ENCODE data around the gene TLR9. TPM values are rescaled to one million over a fixed set of nuclear protein-coding genes. Genes with fewer than 3 reads are reported as not detected.

The TLR9 gene
- total RNA-seq, 1 experiment from 2014 or later = not detected

GRCh38 chr3:52249683-52250082, 24.2 kb upstream of the TLR9 start:
- CTCF ChIA-PET = interaction anchor here (1.1 to 2.3 kb wide), 7 partner anchors 11 to 29 kb away, joined by 3 to 22 read pairs (median 6); partner anchors contain the start of genes TWF2 and WDR82
- H3K36me3 Mint-ChIP-seq = peaks cover 16% of the 10 kb centered on the region
- POLR2A ChIA-PET = interaction anchor here (1.5 to 1.6 kb wide), 2 partner anchors 9 to 28 kb away, joined by 4 to 5 read pairs; no protein-coding TSS in a partner anchor
- peaks cover 27% of the 10 kb centered on the region for H3K27me3 Mint-ChIP-seq (ENCODE audit: low read depth)
- ATAC-seq = no peak
- no peak for DNase-seq (ENCODE audit: low spot score)
- peaks cover 9% of the 10 kb centered on the region; the same call in 1 of the 2 replicates for H3K4me1 Mint-ChIP-seq
- no peak for TF ChIP-seq ATF6 (CRISPR knock-in tag; IDR thresholded peaks at IDR 0.05)
- no peaks in the 10 kb centered on the region for H3K9me3 Mint-ChIP-seq
- no peak overlapping the region for H3K4me3 Mint-ChIP-seq
- H3K27ac Mint-ChIP-seq = no peak overlapping the region

GRCh38 chr3:52248816-52249547, 23.5 kb upstream of the TLR9 start:
- Mint-ChIP-seq H3K4me3 (no peak overlapping the region), H3K36me3 (peaks cover 16% of the 10 kb centered on the region), H3K27me3 (ENCODE audit: low read depth) (peaks cover 34% of the 10 kb centered on the region), H3K4me1 (peaks cover 9% of the 10 kb centered on the region; the same call in 1 of the 2 replicates), H3K9me3 (no peaks in the 10 kb centered on the region), H3K27ac (no peak overlapping the region)
- DNase-seq (ENCODE audit: low spot score) (no peak), ATAC-seq (no peak)
- TF ChIP-seq PRRX2 (CRISPR knock-in tag; IDR thresholded peaks at IDR 0.05) = no peak
- no peak for TF ChIP-seq NFE2L1 (CRISPR knock-in tag; IDR thresholded peaks at IDR 0.05)
- no peak for TF ChIP-seq SOX15 (CRISPR knock-in tag; IDR thresholded peaks at IDR 0.05)
- no peak for TF ChIP-seq E2F5 (CRISPR knock-in tag; IDR thresholded peaks at IDR 0.05)
- TF ChIP-seq MYBL2 (CRISPR knock-in tag; IDR thresholded peaks at IDR 0.05) = no peak
- no peak for TF ChIP-seq SMAD4 (CRISPR knock-in tag; IDR thresholded peaks at IDR 0.05)
- no peak for TF ChIP-seq ZBTB43 (CRISPR knock-in tag; IDR thresholded peaks at IDR 0.05)
- no peak for TF ChIP-seq GABPB1 (CRISPR knock-in tag; IDR thresholded peaks at IDR 0.05)
- TF ChIP-seq JAZF1 (CRISPR knock-in tag; IDR thresholded peaks at IDR 0.05) = no peak
- no peak for TF ChIP-seq MXD4 (CRISPR knock-in tag; IDR thresholded peaks at IDR 0.05; ENCODE audit: borderline replicate concordance)
- no peak for TF ChIP-seq ESRRA (CRISPR knock-in tag; IDR thresholded peaks at IDR 0.05; ENCODE audit: borderline replicate concordance)
- no peak for TF ChIP-seq AFF4 (CRISPR knock-in tag; IDR thresholded peaks at IDR 0.05; ENCODE audit: borderline replicate concordance)
- no peak for TF ChIP-seq ZNF281 (CRISPR knock-in tag; IDR thresholded peaks at IDR 0.05)
- no peak for TF ChIP-seq ZNF512 (CRISPR knock-in tag; IDR thresholded peaks at IDR 0.05; ENCODE audit: borderline replicate concordance)
- no peak for TF ChIP-seq IRF1 (CRISPR knock-in tag; IDR thresholded peaks at IDR 0.05)
- no peak for TF ChIP-seq MAX (CRISPR knock-in tag; IDR thresholded peaks at IDR 0.05)
- TF ChIP-seq USF1 (CRISPR knock-in tag; IDR thresholded peaks at IDR 0.05) = no peak
- ChIA-PET CTCF (interaction anchor here (0.8 to 2.3 kb wide), 11 partner anchors 10 to 140 kb away, joined by 3 to 22 read pairs (median 5); partner anchors contain the start of genes TWF2 and WDR82), POLR2A (interaction anchor here (0.6 to 1.9 kb wide), 3 partner anchors 9 to 94 kb away, joined by 3 to 5 read pairs (median 5); partner anchors contain the start of genes POC1A and TWF2)
